HG03432 (cell line): ENCODE measurements around the gene TF.

ENCODE experiments used
- ATAC-seq: cut with Tn5 transposase; IDR thresholded peaks from one replicate; pipeline ENCODE4 v1.9.1; 2021; ENCODE audit warnings: mild to moderate bottlenecking, moderate library complexity; ENCODE audit not compliant: unreplicated experiment

Gene TF

GRCh38 chr3:133746712-133747066 lies 496 bp downstream of the TF start:
- ATAC-seq = no peak

- no peak for ATAC-seq
Observed at GRCh38 chr3:133747373-133747772, 1.2 kb downstream of the TF start.

- ATAC-seq = no peak
Observed at GRCh38 chr3:133747907-133748639, 1.9 kb downstream of the TF start.

GRCh38 chr3:133749427-133750258 lies 3.5 kb downstream of the TF start:
- ATAC-seq = no peak

GRCh38 chr3:133750259-133750656 lies 4.1 kb downstream of the TF start:
- ATAC-seq = no peak

GRCh38 chr3:133753107-133753778 lies 7.0 kb downstream of the TF start:
- ATAC-seq = no peak

GRCh38 chr3:133753779-133754164 lies 7.6 kb downstream of the TF start:
- no peak for ATAC-seq

- no peak for ATAC-seq
Observed at GRCh38 chr3:133754455-133754854, 8.3 kb downstream of the TF start.

- ATAC-seq = no peak
Observed at GRCh38 chr3:133754973-133755828, 9.0 kb downstream of the TF start.

- ATAC-seq = no peak
Observed at GRCh38 chr3:133756716-133757694, 10.8 kb downstream of the TF start.

GRCh38 chr3:133757701-133758567 lies 11.7 kb downstream of the TF start:
- ATAC-seq = no peak

- no peak for ATAC-seq
Observed at GRCh38 chr3:133758568-133758928, 12.4 kb downstream of the TF start.

GRCh38 chr3:133758964-133759739 lies 13.0 kb downstream of the TF start:
- ATAC-seq = no peak

GRCh38 chr3:133759740-133760305 lies 13.6 kb downstream of the TF start:
- no peak for ATAC-seq

GRCh38 chr3:133760916-133761315 lies 14.7 kb downstream of the TF start:
- no peak for ATAC-seq

GRCh38 chr3:133761605-133762484 lies 15.7 kb downstream of the TF start:
- ATAC-seq = no peak

- ATAC-seq = no peak
Observed at GRCh38 chr3:133762539-133762938, 16.3 kb downstream of the TF start.
